NK-92 (cell line): ENCODE measurements around the gene RAP1A.
"Not testable (repeated sequence)": the region's sequence is repeated elsewhere in the genome, so short reads cannot be mapped to it uniquely, and the experiment has no call there.

Source experiments
- DNase-seq: peaks from one replicate; lab custom pipeline; 2025; ENCODE audit not compliant: unreplicated experiment; lab: John Stamatoyannopoulos, UW

The RAP1A gene

DNA sequence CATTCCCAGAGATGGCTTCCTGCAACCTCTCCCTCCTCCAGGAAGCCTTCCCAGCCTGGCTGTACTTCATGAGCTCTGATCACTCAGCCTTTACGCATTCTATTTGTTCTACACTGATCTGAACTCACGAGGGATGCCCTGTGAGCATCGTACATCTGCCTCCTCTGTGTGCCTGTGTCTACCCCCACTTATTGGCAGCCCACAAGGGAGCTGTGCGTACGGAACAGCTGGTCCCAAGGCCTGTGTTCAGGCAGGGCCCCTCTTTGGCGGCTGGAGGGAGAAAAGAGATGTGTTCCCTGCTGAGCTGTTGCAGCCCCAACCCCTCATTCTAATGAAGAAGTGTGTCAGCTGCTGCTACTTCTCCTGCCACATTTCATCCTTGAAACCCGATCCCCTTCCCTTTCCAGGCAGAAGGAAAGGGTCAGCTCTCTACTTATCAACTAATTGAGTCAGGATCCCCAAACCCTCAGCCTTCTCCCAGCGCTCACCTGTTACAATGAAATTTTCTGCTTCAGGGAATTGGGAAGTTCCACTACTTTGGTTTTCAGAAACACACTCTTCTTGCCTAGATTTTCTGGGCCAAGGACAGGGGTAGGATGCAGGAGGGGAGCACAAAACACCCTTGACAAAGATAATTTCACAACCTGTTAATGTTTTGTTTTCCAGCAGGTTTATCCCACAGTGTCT is 116.4 kb downstream of the RAP1A start:
- no peak for DNase-seq

DNA sequence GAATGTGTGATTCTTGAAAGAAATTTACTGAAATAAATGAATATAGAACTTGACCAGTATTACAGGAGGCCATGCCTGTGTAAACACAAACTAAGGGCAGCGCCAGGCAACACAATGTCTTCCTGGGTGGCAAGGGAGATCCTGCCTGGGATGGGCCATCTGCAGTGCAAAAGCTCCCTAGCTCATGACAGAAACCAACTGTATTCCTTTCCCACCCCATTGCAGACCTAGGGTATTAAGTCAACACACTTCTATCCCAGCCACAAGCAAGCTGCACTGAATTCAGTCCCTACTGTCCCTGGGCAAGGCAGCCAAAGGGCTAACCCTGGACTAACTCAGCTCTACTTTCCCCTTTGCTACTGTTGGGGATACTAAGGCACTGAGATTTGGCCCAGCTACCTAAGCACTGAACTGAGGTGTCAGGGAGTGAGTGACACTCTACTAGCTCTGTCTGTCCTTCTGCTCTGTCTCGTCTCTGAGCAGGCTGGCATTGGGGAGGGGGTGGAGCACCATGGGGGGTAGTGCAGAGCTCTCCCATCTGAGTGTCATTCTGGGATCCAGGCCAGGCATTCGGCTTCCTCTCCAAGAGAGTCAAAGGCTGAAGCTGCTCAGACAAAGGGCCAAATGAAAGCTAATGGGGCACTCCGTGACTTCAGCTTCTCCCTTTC is 117.1 kb downstream of the RAP1A start:
- DNase-seq = no peak

DNA sequence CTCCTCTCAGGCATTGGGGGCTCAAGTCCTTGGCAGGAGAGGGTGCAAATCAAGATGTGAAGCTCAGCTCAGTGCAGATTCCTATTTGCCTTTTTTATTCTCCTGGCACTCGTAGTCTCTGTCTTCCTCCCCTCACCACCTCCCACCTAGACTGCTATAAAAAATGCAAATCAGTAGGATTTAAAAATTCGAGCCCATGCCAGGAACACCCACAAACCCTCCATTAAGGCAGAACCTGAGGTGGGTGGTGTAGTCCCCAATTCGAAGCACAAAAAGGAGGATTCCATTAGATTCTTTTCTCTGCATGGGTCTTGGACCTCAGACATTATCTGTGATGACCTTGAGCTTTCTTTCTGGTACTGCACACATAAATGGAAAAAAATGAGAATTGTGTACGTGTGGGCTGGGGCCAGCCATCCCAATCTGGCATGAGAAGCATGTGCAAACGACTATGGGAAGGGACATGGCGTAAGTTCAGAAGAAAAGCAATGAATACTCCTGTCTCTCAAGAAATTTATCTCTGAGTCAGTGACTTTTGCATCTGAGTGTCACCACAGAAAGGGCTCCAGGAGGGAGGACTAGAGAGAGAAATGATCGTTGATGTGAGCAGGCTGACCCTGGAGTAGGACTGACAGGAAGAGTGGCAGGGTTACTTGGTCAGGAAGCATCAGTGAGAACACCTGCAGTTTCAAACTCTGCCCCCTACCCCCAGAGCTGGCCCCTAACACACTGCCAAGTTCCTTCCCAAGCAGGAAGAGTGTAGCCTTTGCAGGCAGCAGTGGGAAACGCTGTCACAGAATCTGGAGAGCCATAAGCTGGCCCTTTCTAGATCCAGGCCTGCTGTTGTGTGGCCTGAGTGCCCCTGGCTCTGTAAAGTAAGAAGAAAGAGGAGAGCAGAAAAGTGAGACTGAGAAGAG is 117.9 kb downstream of the RAP1A start:
- DNase-seq = no peak

DNA sequence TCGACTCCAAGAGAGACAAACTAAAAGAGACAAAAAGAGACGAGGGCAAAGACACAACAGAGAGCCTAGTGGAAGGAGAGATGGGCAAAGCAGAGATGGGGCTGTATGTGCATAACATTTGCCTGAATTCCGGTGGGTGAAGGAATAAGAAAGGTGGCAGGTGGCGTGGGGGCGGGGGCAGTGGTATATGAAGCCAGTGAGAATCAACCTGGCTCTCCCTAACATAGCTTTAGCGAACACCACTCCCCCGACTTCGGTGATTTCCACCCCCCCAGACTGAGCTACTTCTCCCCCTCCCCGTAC is 118.5 kb downstream of the RAP1A start:
- no peak for DNase-seq

DNA sequence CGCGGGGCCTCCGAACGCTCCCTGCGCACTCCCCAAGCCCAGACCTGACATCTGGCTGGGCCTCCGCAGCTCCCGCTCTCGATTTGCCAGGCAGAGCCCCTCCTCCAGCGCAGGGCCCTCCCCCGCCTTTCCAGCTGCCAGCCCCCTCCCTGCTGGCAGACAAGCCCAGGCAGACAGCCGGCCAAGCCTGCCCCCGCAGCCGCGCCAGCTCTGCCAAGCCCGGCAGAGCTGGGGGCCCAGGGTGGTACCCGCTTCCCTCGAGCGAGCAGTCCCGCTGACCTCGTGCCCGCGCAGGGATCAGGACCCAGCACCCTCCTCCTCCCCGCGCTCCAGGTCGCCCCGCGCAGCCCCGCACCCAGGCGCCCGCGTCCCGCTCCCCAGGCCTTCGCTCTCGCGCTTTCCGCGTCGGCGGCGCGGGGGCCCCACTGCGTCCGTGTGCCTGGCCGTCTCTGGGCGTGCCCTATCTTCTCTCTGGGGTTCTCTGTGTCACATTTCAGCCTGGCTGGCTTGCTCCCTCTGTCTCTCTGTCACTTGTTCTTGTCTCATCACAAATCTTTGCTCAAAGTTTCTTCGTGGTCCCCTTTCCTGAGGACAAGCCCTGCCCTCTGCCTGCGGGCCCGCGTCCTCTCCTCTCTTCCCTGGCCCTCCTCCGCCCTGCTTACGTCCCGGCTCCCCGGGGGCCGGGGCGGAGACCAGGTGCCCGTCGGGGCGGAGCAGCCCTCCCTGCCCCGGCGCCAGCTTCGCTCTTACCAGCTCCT is 119.0 kb downstream of the RAP1A start:
- DNase-seq = no peak

DNA sequence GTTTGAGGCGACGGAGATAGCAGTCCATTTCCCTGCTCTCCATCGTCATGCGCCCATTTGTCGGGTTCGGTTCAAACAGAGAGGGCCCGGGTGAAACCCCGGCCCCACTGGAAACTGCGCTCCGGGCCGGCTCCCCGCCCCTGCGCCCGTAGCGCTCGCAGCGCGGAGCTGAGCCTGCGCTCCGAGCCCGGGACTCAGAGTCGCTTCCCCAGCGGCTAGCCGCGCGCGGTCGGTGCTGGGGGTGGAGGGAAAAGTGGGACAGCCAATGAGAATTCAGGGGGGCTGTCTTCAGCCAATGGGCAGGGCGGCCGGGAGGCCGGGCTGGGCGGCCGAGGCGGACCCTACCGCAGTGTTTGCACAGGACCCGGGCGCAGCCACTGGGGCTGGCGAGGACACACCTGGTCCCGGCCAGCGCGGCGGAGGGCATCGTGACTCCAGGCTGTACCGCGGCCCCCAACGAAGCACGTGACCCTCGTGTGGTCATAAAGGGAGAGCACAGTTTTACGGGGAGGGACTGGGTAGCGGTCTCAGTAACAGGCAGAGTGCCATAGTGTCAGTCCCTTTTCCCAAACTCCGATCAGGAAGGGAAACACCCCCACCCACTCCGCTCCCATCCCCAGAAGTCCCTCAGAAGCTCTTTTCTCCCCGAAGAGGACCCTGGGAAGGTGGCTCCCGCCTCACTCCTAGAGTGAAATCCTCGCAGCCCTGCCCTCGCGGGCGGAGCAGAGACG is 119.8 kb downstream of the RAP1A start, which contains the start of gene INKA2:
INKA2 (minus strand) TSS at position 202 of the 731 bp plus-strand sequence; CDS start at position 49, 153 bp downstream.
- no peak for DNase-seq

DNA sequence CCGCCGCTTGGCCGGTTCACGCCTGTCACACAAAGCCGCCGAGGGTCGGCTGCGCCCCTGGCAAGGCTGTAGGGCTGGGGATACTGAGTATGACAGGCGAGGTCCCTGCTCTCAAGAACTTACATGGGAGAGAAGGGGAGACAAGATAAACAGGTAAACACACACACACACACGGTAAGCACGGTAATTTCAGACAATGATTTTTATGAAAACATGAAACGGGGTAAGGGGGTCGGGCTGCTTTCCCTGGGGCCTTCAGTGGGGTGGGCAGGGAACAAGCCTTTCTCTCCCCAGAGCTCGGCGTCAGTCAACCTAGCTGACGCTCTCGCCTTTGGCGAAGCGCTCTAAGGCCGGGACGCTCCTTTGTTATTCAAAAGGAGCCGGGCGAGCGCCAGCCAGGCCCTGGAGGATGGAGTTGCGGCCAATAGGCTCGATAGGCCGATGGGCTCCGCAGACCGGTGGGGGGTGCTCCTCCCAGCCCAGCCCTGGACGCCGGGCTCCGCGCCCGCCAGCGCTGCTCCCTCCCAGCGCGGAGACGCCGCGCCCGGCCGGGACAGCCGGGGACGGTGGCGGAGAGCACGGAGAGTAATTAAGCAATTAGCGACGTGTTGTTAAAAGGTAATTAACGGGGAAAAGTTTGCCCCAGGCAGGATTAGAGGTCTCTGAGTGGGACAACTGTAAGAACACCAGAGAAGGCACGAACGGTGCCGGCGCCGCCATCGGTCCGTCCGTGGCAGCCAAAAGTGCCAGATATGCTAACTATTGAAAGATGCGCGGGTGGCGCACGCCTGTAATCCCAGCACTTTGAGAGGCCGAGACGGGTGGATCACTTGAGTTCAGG is 120.6 kb downstream of the RAP1A start:
- DNase-seq = no peak

DNA sequence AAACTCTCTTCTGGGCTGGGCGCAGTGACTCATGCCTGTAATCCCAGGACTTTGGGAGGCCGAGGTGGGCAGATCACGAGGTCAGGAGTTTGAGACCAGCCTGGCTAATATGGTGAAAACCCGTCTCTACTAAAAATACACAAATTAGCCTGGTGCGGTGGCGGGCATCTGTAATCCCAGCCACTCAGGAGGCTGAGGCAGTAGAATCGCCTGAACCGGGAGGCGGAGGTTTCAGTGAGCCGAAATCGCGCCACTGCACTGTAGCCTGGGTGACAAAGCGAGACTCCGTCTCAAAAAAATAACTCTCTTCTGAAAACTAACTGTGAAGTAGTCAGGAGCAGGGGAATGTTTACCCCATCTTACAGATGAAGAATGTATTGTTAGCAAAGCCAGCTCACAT is 122.7 kb downstream of the RAP1A start:
- not testable (repeated sequence) for DNase-seq

DNA sequence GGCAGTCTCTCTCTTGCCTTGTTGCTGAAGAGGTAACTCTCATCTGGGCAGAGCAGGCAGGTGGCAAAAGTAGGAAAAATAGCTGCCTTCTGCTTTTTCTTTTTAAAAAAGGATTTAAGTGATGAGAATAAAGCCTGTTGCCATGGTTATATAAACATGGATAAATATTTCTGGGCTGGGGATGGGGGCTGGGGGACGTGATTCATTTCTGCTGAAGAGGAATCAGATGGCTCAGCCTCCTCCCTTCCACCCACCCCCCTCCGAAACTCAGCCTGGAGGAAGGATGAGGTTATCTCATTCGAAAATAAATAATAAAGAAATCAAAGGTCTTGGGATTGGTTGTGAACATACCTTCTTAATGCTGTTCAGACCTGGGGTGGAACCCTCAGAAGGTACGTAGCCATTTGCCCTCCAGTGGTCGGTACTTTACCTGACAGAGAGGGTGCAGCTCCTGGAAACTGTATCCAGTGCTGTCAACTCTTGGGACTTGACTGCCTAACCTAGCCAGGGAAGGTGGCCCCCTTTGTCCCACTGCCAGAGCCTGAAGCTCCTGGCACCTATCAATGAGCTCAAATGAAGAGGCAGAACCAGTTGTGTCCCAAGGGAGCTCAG is 123.5 kb downstream of the RAP1A start:
- DNase-seq = no peak

DNA sequence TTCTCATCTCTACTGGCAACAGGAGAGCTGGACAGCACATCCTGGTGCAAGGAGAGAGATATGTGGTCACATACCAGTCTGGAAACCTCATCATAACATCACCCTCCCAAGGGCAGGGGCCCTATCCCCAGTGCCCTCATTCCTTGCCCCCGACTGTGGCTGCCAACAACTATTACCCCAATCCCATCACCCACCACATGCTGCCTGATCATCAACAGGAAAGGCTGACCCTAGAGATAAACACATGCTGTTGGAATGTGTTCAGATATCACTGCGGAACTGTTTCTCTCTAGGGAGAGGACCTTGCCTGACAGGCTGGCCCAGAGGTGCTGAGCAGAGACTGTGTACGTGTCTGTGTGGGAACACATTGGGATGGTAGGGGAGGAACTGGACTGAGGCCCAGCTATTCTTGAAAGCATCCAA is 124.1 kb downstream of the RAP1A start:
- no peak for DNase-seq

DNA sequence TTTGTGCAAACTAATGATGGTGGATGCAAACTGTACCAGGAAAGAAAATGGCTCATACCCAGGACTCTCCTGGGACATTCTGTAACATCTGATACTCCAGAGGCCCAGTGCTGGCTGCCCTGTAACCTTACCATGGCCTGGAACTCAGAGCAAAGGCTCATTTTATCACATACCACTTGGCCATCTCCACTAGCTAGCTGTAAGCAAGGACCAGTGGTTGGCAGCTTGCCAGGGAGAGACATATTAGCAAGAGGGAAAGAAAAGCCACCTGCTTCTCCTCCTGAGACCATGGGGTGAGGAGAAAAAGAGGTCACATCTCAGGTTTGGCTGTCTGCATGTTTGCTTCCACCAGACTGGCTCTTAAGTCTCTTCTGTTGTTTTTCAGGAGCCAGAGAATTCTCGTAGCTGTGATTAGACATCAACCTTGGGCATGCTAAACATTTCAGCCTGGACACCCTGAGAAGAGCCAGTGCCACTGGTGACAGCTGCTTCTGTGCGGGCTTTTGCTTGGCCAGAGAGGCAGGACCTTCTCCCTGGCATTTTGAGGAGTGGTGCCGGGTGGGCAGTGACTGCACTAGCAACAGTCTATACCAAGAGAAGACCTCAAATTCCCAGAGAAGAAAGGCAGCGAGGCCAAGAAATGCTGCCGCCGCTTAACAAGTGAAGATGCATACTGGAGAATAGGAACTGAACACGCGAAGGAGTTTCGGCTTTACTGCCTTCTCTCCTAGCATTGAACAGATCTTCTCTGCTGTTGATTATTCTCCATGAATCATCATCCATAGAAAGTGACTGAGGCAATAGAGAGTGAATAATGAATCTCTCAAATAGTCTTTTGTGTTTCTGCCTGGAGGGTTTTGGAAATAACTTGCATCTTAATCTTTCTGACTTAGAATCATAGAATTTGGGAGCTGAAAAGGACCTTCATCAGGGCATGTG is 126.4 kb downstream of the RAP1A start:
- no peak for DNase-seq

DNA sequence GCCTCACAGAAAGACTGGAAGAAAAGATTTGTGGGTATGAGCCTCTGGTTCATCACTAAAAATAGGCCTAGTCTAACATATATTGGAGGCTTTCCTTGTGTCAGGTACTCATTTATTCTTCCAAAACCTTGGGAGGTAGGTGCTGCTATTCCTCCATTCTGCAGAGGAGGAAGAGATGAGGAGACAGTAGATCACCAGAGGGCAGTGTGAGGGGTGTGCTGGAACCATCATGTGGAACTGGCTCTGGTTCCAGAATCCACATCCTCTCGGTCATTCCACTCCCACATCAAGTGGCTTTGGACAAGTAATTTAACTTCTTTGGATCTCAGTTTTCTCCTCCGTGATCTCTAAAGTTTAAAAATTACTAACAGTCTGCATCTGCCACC is 127.0 kb downstream of the RAP1A start:
- no peak for DNase-seq

DNA sequence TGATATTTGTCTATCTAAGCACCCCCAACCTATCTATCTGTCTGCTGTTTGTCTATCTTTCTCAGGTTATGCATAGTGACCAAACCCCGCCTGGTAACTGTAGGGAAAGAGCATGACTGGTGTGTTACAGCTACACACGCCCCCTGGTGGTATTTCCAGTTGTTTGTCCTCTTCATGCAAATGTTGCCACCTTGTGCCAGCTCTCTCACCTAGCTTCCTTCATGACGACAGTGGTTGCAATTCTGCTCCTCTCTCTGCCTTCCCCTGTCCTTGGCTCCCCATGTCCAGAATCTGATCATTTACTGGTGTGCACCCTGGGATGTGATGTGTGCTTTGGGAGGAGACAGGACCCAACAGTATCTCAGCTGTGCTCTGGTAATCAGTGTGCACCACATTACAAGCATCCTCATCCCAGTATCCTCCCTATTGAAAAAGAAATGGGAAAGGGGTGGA is 127.7 kb downstream of the RAP1A start:
- no peak for DNase-seq

DNA sequence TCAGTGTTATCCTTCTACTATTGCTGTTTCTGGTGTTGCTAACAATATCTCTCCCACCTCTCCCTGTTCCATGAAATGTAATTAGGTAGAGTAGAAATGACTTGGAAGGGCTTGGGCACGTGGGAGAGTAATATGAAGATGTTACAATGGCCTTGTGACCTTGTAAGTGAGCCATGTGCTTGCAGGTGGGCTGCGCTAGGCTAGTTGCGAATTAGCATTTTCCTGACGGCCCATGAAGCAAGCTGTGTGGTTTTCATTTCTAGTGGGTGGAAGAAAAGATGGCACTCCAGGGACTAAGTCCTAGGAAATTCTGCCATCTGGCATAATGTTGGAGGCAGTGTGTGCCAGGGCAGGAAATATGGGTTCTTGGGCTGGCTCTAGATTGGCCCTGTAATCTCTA is 128.4 kb downstream of the RAP1A start:
- no peak for DNase-seq

DNA sequence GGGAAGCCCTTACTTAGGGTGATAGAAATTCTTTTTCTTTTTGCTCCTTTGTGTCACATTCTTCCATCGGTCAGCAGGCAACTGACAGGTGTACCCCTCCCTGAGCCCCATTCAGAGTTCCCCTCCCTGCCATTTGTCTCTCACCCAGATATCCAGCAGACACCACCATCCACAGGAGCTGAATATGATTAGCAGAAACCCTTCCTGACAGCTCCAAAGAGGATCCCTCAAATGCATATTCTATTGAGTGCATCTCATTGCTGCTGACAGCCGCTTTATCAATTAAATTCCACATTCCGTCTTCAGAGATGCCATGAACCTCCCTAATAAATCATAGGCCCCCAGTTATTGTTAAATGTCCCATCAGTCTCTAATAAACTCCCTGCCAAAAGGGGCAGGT is 130.0 kb downstream of the RAP1A start:
- no peak for DNase-seq

DNA sequence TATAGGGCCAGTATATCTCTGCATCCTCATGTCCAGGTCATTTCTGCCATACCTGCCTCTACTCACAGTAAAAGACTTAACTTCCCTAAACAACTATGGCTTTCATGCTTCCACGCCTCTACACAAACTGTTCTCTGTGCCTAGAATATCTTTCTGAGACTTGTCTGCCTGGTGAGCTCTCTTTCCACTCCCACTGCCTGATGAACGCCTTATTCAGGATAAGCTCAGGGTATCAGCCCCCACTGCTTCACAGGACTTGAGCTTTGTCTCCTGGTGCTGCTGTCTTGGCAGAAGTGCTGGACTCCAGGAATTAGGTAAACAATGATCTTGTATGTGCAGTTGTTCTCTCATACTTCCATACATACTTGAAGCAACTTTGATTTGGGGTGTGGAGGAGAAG is 131.3 kb downstream of the RAP1A start:
- DNase-seq = no peak

DNA sequence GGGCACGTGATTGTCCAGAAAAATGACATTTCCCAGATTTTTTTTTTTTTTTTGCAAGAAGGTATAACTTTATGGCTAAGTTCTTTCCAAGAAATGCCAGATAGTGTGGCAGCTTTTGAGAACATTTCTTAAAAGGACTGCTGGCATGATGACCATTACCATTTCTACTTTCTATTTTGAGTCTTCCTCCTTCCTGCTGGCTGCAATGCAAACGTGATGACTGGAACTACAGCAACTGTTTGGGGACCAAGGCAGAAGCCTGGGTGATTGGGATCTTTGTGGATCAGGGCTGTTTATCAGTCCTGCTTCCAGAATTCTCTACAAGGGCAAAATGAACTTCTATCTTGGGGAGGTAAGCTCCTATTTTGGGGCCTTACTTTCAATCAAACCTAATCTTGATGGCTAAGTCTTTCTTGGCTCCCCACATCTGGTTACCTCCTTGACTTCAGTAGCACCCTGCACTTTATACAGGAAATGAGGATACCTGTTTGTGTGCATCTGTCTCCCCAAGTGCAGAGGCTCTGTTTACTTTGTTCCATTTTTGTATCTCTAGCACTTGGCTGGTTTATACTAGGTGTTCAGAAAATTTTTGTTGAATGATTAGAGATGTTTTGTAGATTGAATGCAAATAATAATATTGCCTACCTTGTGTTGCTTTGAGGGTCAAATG is 132.5 kb downstream of the RAP1A start:
- no peak for DNase-seq

DNA sequence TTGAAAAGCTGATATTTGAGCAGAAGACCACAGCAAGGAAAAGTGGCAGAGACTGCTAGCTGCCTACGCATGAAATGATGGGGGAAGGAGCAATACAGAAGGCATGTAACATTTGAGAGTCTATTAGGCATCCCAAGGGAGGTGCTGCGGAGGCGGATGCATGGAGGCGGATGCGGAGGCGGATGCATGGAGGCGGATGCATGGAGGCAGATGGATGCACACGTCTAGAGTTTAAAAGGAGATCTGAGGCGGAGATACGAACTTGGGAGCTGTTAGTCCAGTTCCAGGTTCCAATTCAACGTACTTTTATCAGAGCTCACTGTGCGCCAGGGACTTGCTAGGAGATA is 135.4 kb downstream of the RAP1A start:
- no peak for DNase-seq
